Sigmoid colon (tissue), 7 donors: Measurements from ENCODE around the gene YEATS2. TPM values are rescaled to one million over a fixed set of nuclear protein-coding genes. Genes with fewer than 3 reads are reported as not detected.

Experiments used
- DNase-seq: peaks from one replicate; pipeline ENCODE4 v3.0.0-alpha.2; 2019
- H3K27ac ChIP-seq, 4 donors: fragments of 200-600 bp; sonication (generic); one replicate each; pipeline ENCODE4 v1.5.1; 2016 to 2019; ENCODE audit warnings: mild to moderate bottlenecking in 1 of 4
- H3K27me3 ChIP-seq, 3 donors: fragments of 200-600 bp; sonication (generic); one replicate each; pipeline ENCODE4 v1.5.1; 2019; ENCODE audit warnings: mild to moderate bottlenecking in 1 of 3
- H3K36me3 ChIP-seq, 4 donors: fragments of 200-600 bp; sonication (generic); one replicate each; pipeline ENCODE4 v1.5.1; 2016 to 2019
- H3K4me1 ChIP-seq, 4 donors: fragments of 200-600 bp; sonication (generic); one replicate each; pipeline ENCODE4 v1.5.1; 2017 to 2019
- H3K4me3 ChIP-seq, 4 donors: fragments of 200-600 bp; sonication (generic); one replicate each; pipeline ENCODE4 v1.5.1; 2017 to 2019; ENCODE audit warnings: mild to moderate bottlenecking in 2 of 4, moderate library complexity in 1 of 4
- H3K9me3 ChIP-seq, 4 donors: fragments of 200-600 bp in 3 of 4; sonication (generic) in 3 of 4; one replicate each; pipeline versions ENCODE4 v1.5.1 to v1.6.1; 2013 to 2019
- EP300 ChIP-seq, 4 donors: sonication (generic); formaldehyde crosslinking; IDR thresholded peaks; one replicate each; pipeline ENCODE4 v1.6.1; 2017; ENCODE audit warnings: antibody characterized with exemption in 4 of 4
- POLR2A ChIP-seq, 2 donors: fragments of 450-650 bp; IDR thresholded peaks; one replicate each; pipeline ENCODE4 v1.6.1; 2016; ENCODE audit warnings: antibody characterized with exemption in 2 of 2, mild to moderate bottlenecking in 2 of 2, moderate library complexity in 2 of 2
- POLR2AphosphoS5 ChIP-seq, 4 donors: sonication (generic); formaldehyde crosslinking; IDR thresholded peaks; one replicate each; pipeline ENCODE4 v1.6.1; 2017; ENCODE audit warnings: antibody characterized with exemption in 4 of 4
- WGBS, 2 donors: extraction: QIAGEN DNeasy Blood & Tissue Kit; methylation state at CpG; one replicate each; pipeline ENCODE4 v1.1.7; 2013; 5-methylcytosine and 5-hydroxymethylcytosine counted together
- intact Hi-C: fragments of 100-400 bp; cut with DNase I; formaldehyde crosslinking; loops from one replicate; pipeline ENCODE4 v1.15.1; 2023
- polyA plus RNA-seq, 3 donors: library from polyadenylated mRNA; stranded (reverse); fragments of 200-250 nt; gene quantifications; one replicate each; pipeline ENCODE4 v1.2.3, GENCODE V29; 2013
- total RNA-seq, 4 donors: library from RNA; depleted of rRNA; stranded (reverse); fragments of >200 nt; gene quantifications; one replicate each; pipeline ENCODE4 v1.1.0, GENCODE V29; 2016
- TF ChIP-seq, protein P1 (sequence below), 4 experiments: fragments of 450-650 bp in 3 of 4; fragments of 200-600 bp in 1 of 4; IDR thresholded peaks; one replicate each; pipeline ENCODE4 v1.5.1; 2016 to 2019; ENCODE audit warnings: antibody characterized with exemption in 4 of 4, mild to moderate bottlenecking in 3 of 4, moderate library complexity in 2 of 4
- donor health status: healthy with polysubstance abuse.
- donor health status: Bipolar disorder and iron deficiency.
- donor health status: healthy.

YEATS2 gene
- total and polyA plus RNA-seq, 7 donors, result 3.0 to 20.3 (median 13.2) TPM

DNA sequence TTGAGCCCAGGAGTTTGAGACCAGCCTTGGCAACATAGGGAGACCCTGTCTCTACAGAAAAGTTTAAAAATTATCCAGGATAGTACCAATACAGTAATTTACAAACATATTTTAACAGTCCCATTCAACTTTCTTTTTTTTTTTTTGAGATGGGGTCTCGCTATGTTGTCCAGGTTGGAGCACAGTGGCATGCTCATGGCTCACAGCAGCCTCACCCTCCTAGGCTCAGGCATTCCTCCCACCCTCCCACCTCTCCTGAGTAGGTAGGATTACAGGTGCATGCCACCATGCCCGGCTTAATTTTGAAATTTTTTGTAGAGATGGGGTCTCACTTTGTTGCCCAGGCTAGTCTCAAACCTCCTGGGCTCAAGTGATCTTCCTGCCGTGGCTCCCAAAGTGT, 140.3 kb downstream of the YEATS2 start:
- DNase-seq, result no peak
- no peak overlapping the region for H3K27ac ChIP-seq
- intact Hi-C loops, result no loop called here
- no peaks in the 10 kb centered on the region for H3K4me1 ChIP-seq
- H3K36me3 ChIP-seq, result peaks cover 11 to 77% (median 32%) of the 10 kb centered on the region in 4 donors
- H3K27me3 ChIP-seq, result no peaks in the 10 kb centered on the region
- 96 to 98% methylated on average over 3 of the region's 3 CpGs for WGBS, 2 donors
- no peak for TF ChIP-seq POLR2A (IDR thresholded peaks at IDR 0.05)
- TF ChIP-seq, protein P1, sequence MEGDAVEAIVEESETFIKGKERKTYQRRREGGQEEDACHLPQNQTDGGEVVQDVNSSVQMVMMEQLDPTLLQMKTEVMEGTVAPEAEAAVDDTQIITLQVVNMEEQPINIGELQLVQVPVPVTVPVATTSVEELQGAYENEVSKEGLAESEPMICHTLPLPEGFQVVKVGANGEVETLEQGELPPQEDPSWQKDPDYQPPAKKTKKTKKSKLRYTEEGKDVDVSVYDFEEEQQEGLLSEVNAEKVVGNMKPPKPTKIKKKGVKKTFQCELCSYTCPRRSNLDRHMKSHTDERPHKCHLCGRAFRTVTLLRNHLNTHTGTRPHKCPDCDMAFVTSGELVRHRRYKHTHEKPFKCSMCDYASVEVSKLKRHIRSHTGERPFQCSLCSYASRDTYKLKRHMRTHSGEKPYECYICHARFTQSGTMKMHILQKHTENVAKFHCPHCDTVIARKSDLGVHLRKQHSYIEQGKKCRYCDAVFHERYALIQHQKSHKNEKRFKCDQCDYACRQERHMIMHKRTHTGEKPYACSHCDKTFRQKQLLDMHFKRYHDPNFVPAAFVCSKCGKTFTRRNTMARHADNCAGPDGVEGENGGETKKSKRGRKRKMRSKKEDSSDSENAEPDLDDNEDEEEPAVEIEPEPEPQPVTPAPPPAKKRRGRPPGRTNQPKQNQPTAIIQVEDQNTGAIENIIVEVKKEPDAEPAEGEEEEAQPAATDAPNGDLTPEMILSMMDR (IDR thresholded peaks at IDR 0.05), result no peak
- TF ChIP-seq EP300 (IDR thresholded peaks at IDR 0.05), result no peak
- no peak for TF ChIP-seq POLR2AphosphoS5 (IDR thresholded peaks at IDR 0.05)
- H3K9me3 ChIP-seq, result no peaks in the 10 kb centered on the region
- no peak overlapping the region for H3K4me3 ChIP-seq

GRCh38 chr3:183839751-183840150, 142.2 kb downstream of the YEATS2 start:
- no peak overlapping the region for H3K27ac ChIP-seq
- H3K9me3 ChIP-seq, result no peaks in the 10 kb centered on the region
- TF ChIP-seq POLR2A (IDR thresholded peaks at IDR 0.05) (no peak), EP300 (IDR thresholded peaks at IDR 0.05) (no peak), POLR2AphosphoS5 (IDR thresholded peaks at IDR 0.05) (no peak)
- TF ChIP-seq, protein P1 (IDR thresholded peaks at IDR 0.05), result no peak
- H3K36me3 ChIP-seq, result peaks cover 11 to 77% (median 24%) of the 10 kb centered on the region in 4 donors
- H3K27me3 ChIP-seq, result no peaks in the 10 kb centered on the region
- intact Hi-C loops, result no loop called here
- no peaks in the 10 kb centered on the region for H3K4me1 ChIP-seq
- 96 to 97% methylated on average over 4 of the region's 4 CpGs for WGBS, 2 donors
- no peak for DNase-seq
- no peak overlapping the region for H3K4me3 ChIP-seq

DNA sequence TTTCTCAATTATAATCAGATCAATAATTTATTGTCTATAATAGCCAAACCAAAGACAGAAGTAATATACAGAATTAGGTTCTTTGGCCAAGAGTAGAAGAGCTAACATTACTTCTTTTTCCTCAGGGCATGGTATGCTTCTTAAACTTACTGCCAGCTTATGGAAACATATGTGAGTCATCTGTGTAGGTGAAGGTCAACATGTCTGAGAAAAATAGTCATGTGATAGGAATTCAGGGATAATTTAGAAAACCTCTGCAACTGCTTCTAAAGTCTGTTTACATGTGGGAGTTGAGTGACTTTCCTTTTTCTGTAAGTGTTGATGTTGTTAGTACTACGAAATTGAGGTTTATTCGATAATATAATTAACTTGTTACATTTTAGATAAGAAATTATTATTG, 147.0 kb downstream of the YEATS2 start:
- Histone ChIP-seq H3K4me1 (no peaks in the 10 kb centered on the region), H3K36me3 (peaks cover 11 to 82% (median 23%) of the 10 kb centered on the region in 4 donors), H3K27ac (no peak overlapping the region), H3K27me3 (no peaks in the 10 kb centered on the region), H3K4me3 (no peak overlapping the region), H3K9me3 (no peaks in the 10 kb centered on the region)
- TF ChIP-seq, protein P1 (IDR thresholded peaks at IDR 0.05), result no peak
- intact Hi-C loops, result no loop called here
- no peak for DNase-seq
- WGBS, 2 donors, result 95 to 97% methylated on average over 2 of the region's 2 CpGs

DNA sequence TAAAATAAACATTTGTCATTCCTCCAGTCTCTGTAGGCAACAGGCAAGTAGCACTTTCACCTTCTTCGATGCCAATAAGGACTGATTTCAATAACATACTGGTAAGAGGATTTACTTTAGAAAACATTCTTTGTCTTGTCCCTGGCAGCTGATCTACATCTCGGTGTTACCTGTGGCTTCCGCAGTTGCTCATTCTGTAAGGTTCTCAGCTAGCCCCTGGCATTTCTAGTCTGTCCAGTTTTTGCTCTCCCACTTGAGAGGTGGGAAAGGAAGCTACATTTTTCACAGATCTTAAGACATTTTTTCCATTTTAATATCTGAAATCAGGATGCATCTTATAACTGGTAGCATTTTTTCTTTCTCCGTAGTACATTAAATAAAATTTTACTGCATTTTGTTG, 147.5 kb downstream of the YEATS2 start:
- TF ChIP-seq POLR2AphosphoS5 (IDR thresholded peaks at IDR 0.05) (no peak), POLR2A (IDR thresholded peaks at IDR 0.05) (no peak), EP300 (IDR thresholded peaks at IDR 0.05) (no peak)
- TF ChIP-seq, protein P1 (IDR thresholded peaks at IDR 0.05), result no peak
- Histone ChIP-seq H3K4me3 (no peak overlapping the region), H3K27ac (no peak overlapping the region), H3K36me3 (peaks cover 11 to 82% (median 19%) of the 10 kb centered on the region in 4 donors), H3K27me3 (no peaks in the 10 kb centered on the region), H3K9me3 (no peaks in the 10 kb centered on the region), H3K4me1 (no peaks in the 10 kb centered on the region)
- WGBS, 2 donors, result 89 to 90% methylated on average over 4 of the region's 4 CpGs
- no peak for DNase-seq
- intact Hi-C loops, result no loop called here

DNA sequence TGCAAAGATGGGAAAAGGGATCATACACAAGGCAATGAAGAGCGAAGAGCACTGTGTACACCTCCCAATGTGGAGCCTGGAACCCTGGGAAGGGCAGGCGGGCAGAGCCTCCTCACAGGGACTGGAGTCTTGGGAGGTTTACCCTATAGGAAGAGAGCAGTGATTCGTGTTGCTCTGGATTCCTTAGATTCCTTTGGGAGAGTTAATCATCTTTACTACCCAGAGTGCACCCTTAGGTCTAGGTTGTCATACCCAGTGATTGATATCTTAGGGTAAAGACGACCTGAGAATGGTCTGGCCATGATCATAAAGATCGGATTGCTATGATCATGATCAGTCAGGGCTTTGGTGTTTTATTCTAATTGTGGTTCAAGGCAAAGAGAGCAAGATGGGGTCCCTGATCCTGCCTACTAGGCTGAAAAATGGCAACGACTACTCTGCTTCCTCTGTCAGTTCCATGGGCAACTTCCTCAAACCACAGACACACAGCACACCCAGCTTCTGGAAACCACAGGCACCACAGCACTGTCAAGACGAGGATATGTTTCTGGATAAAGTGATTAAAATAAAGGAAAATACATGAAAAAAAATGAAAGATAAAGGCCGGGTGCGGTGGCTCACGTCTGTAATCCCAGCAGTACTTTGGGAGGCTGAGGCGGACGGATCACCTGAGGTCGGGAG, 148.2 kb downstream of the YEATS2 start:
- no peak for TF ChIP-seq POLR2A (IDR thresholded peaks at IDR 0.05)
- no peak for TF ChIP-seq EP300 (IDR thresholded peaks at IDR 0.05)
- no peak for TF ChIP-seq POLR2AphosphoS5 (IDR thresholded peaks at IDR 0.05)
- TF ChIP-seq, protein P1 (IDR thresholded peaks at IDR 0.05), result no peak
- 87 to 92% methylated on average over 13 of the region's 13 CpGs for WGBS, 2 donors
- H3K4me1 ChIP-seq, result no peaks in the 10 kb centered on the region
- H3K27ac ChIP-seq, result no peak overlapping the region
- intact Hi-C loops, result no loop called here
- no peak for DNase-seq
- H3K9me3 ChIP-seq, result no peaks in the 10 kb centered on the region
- H3K27me3 ChIP-seq, result no peaks in the 10 kb centered on the region
- no peak overlapping the region for H3K4me3 ChIP-seq
- peaks cover 9 to 81% (median 16%) of the 10 kb centered on the region in 4 donors for H3K36me3 ChIP-seq
